ENCODE results near the gene NT5C3B.

Gene NT5C3B

DNA sequence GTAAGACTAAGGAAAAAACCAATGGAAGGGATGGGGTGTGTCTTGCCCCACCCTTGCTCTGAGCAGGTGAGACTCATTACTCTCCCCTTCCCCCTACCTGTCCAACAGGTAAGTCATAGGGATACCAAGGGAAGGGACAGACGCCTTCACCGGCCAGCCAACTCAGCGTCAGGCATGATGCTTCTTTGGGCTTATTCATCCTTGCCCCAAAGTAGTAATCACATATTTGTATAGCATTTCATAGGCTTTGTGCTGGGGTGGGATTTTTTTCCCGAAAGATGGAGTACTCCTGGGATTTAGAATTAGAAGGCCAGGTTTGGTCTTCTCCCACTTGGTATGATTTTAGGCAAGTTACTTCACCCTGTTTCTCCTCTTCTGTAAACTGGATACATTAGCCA, 49.0 kb downstream of the NT5C3B start:
- no peaks in the 10 kb centered on the region for H3K36me3 ChIP-seq (ENCODE audit: insufficient read depth, low read length)
- H3K79me2 ChIP-seq (ENCODE audit: insufficient read depth, low read length): no peaks in the 10 kb centered on the region
- H3K9me2 ChIP-seq (ENCODE audit: low read depth, low read length): no peaks in the 10 kb centered on the region
- peaks cover 16% of the 10 kb centered on the region for H3K4me1 ChIP-seq (ENCODE audit: insufficient read depth, low read length, severe bottlenecking)
- H2AFZ ChIP-seq (ENCODE audit: low read length): no peak overlapping the region
- H3F3A ChIP-seq (ENCODE audit: insufficient read depth, low read length): no peaks in the 10 kb centered on the region
- no peak overlapping the region for H3K4me3 ChIP-seq (ENCODE audit: low read depth, low read length, poor library complexity, severe bottlenecking)
- TF ChIP-seq, protein P1, sequence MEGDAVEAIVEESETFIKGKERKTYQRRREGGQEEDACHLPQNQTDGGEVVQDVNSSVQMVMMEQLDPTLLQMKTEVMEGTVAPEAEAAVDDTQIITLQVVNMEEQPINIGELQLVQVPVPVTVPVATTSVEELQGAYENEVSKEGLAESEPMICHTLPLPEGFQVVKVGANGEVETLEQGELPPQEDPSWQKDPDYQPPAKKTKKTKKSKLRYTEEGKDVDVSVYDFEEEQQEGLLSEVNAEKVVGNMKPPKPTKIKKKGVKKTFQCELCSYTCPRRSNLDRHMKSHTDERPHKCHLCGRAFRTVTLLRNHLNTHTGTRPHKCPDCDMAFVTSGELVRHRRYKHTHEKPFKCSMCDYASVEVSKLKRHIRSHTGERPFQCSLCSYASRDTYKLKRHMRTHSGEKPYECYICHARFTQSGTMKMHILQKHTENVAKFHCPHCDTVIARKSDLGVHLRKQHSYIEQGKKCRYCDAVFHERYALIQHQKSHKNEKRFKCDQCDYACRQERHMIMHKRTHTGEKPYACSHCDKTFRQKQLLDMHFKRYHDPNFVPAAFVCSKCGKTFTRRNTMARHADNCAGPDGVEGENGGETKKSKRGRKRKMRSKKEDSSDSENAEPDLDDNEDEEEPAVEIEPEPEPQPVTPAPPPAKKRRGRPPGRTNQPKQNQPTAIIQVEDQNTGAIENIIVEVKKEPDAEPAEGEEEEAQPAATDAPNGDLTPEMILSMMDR (IDR thresholded peaks at IDR 0.05; ENCODE audit: low read length): no peak
- no peak for TF ChIP-seq EZH2 (IDR thresholded peaks at IDR 0.05; ENCODE audit: borderline replicate concordance, low read length)
- no peaks in the 10 kb centered on the region; the same call in 1 of the 2 replicates for H3K27me3 ChIP-seq (ENCODE audit: insufficient read depth, low read length)
- no peak overlapping the region for H3K4me2 ChIP-seq (ENCODE audit: low read length)
- H3K27ac ChIP-seq (ENCODE audit: low read depth, low read length, poor library complexity, severe bottlenecking): no peak overlapping the region
- H3K9ac ChIP-seq (ENCODE audit: low read length): no peak overlapping the region
- H4K20me1 ChIP-seq (ENCODE audit: insufficient read depth, low read length): no peaks in the 10 kb centered on the region
- H3K9me3 ChIP-seq (ENCODE audit: low read length): no peaks in the 10 kb centered on the region

DNA sequence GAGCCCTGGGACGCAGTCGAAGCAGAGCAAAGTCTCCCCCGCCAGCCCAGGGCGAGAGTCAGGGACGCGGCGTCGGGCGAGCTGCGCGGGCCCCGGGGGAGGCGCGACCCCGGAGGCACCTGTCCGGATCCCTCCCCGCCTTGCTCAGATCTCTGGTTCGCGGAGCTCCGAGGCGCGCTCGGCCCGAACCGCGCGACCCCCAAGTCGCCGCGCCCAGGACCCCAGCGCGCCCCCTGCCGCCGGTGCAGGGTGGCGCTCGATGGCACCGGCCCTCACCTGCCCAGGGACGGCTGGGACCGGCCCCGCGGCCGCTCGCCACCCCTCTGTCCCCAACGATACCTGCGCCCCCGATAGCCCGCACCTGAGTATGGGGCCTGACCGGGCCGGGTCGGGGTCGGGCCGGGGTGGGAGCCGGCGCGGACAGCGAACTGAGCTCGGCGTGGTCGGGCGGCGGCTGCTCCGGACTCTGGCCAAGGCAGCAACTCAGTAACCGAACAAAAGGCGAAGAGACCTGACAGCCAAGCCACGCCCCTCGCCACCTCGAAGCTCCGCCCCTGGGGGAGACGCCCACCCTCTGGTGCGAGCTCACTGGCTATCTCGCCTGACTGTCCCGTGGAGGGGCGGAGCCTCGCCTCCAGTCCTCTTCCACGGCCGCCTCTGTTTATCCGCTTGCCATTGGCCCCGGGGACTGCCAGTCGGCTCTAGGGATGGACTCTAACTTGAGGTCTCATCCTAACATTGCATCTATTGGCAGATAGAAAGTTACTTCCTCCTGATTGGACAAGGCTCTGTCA, 49.6 kb downstream of the NT5C3B start, which contains the start of gene JUP:
TSS of gene JUP (minus strand) at position 485 of the 794 bp plus-strand sequence. CDS start 14,857 bp downstream, outside the sequence.
- H3K9me2 ChIP-seq (ENCODE audit: low read depth, low read length): no peaks in the 10 kb centered on the region
- H3K9ac ChIP-seq (ENCODE audit: low read length): peak within 1 kb of the TSS; percentile 43; the same call in 1 of the 2 replicates
- H3K4me1 ChIP-seq (ENCODE audit: insufficient read depth, low read length, severe bottlenecking): peaks cover 16% of the 10 kb centered on the region
- H2AFZ ChIP-seq (ENCODE audit: low read length): no peak within 1 kb of the TSS
- no peaks in the 10 kb centered on the region; the same call in 1 of the 2 replicates for H3K27me3 ChIP-seq (ENCODE audit: insufficient read depth, low read length)
- peak within 1 kb of the TSS; percentile 58 for H3K4me3 ChIP-seq (ENCODE audit: low read depth, low read length, poor library complexity, severe bottlenecking)
- H3K9me3 ChIP-seq (ENCODE audit: low read length): no peaks in the 10 kb centered on the region
- no peak within 1 kb of the TSS for H3K27ac ChIP-seq (ENCODE audit: low read depth, low read length, poor library complexity, severe bottlenecking)
- no peaks in the 10 kb centered on the region for H4K20me1 ChIP-seq (ENCODE audit: insufficient read depth, low read length)
- H3K36me3 ChIP-seq (ENCODE audit: insufficient read depth, low read length): no peaks in the 10 kb centered on the region
- H3F3A ChIP-seq (ENCODE audit: insufficient read depth, low read length): no peaks in the 10 kb centered on the region
- peak within 1 kb of the TSS; percentile 64 for H3K4me2 ChIP-seq (ENCODE audit: low read length)
- no peak for TF ChIP-seq EZH2 (IDR thresholded peaks at IDR 0.05; ENCODE audit: borderline replicate concordance, low read length)
- TF ChIP-seq, protein P1 (IDR thresholded peaks at IDR 0.05; ENCODE audit: low read length): peak; percentile 70
- no peaks in the 10 kb centered on the region for H3K79me2 ChIP-seq (ENCODE audit: insufficient read depth, low read length)

DNA sequence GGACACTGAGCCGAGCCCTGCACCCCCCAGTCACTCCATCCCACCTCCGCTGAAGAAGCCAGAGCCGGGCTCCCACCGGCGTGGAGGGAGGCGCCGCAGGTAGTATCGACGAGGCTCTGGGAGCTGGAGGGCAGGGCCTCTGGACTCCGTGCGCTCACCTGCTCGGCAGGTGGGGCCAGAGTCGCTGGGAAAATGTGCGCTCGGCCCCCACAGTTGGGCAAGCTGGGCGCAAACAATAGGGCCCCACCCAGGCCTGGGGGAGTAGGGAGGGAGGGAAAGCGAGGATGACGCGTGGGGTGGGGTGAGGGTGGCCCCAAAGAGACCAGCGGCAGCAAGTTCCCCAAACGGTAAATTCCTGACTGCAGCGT, 50.2 kb downstream of the NT5C3B start:
- Histone ChIP-seq H3K27me3 (ENCODE audit: insufficient read depth, low read length) (no peaks in the 10 kb centered on the region; the same call in 1 of the 2 replicates), H3K4me1 (ENCODE audit: insufficient read depth, low read length, severe bottlenecking) (peaks cover 16% of the 10 kb centered on the region), H3F3A (ENCODE audit: insufficient read depth, low read length) (no peaks in the 10 kb centered on the region), H3K9me3 (ENCODE audit: low read length) (no peaks in the 10 kb centered on the region), H3K4me3 (ENCODE audit: low read depth, low read length, poor library complexity, severe bottlenecking) (peak overlapping the region; percentile 58), H3K27ac (ENCODE audit: low read depth, low read length, poor library complexity, severe bottlenecking) (no peak overlapping the region), H3K9ac (ENCODE audit: low read length) (peak overlapping the region; percentile 43; the same call in 1 of the 2 replicates), H4K20me1 (ENCODE audit: insufficient read depth, low read length) (no peaks in the 10 kb centered on the region), H3K36me3 (ENCODE audit: insufficient read depth, low read length) (no peaks in the 10 kb centered on the region), H2AFZ (ENCODE audit: low read length) (no peak overlapping the region), H3K9me2 (ENCODE audit: low read depth, low read length) (no peaks in the 10 kb centered on the region), H3K79me2 (ENCODE audit: insufficient read depth, low read length) (no peaks in the 10 kb centered on the region), H3K4me2 (ENCODE audit: low read length) (peak overlapping the region; percentile 64)
- no peak for TF ChIP-seq EZH2 (IDR thresholded peaks at IDR 0.05; ENCODE audit: borderline replicate concordance, low read length)

Data from OCI-LY1 (cell line).